ENCODE measurements around the gene RPL23.

GRCh38 chr17:38874505-38875400 lies 21.2 kb upstream of the RPL23 start:
- TF ChIP-seq CTCF (conservative IDR thresholded peaks at IDR 0.05; ENCODE audit: low read length) = no peak
- TF ChIP-seq EZH2phosphoT487 (IDR thresholded peaks at IDR 0.05; ENCODE audit: borderline replicate concordance, low read depth, low read length) = no peak
